GM13976 (cell line): Measurements from ENCODE around the gene ANKRD13D.
"Not testable (repeated sequence)": the region's sequence is repeated elsewhere in the genome, so short reads cannot be mapped to it uniquely, and the experiment has no call there.

Source experiments
- DNase-seq: peaks from one replicate; pipeline ENCODE4 v3.0.0; 2012; ENCODE audit warnings: low spot score
- CTCF ChIP-seq: IDR thresholded peaks from 2 replicates; pipeline ENCODE4 v1.5.1; 2012; ENCODE audit warnings: borderline replicate concordance, mild to moderate bottlenecking; ENCODE audit not compliant: insufficient read depth; ENCODE audit errors: extremely low read depth, missing control alignments, control extremely low read depth
- in situ Hi-C: fragments of 300-500 bp; cut with MboI; formaldehyde crosslinking; loops from one replicate; pipeline ENCODE4 v1.12.0; 2022; ENCODE audit warnings: low sequenced_read_pairs, mixed read lengths, inconsistent platforms; ENCODE audit not compliant: unreplicated experiment

The ANKRD13D gene

GRCh38 chr11:67314218-67314617 lies 25.1 kb downstream of the ANKRD13D start:
- DNase-seq, result no peak
- no peak for TF ChIP-seq CTCF
- in situ Hi-C loops, result loop anchor here (5.0 kb wide), 1 partner anchor 52 kb away; no protein-coding TSS in a partner anchor

- TF ChIP-seq CTCF, result no peak
- DNase-seq, result no peak
- in situ Hi-C loops, result no loop called here
Measured at GRCh38 chr11:67315325-67315909, 26.3 kb downstream of the ANKRD13D start.

DNA sequence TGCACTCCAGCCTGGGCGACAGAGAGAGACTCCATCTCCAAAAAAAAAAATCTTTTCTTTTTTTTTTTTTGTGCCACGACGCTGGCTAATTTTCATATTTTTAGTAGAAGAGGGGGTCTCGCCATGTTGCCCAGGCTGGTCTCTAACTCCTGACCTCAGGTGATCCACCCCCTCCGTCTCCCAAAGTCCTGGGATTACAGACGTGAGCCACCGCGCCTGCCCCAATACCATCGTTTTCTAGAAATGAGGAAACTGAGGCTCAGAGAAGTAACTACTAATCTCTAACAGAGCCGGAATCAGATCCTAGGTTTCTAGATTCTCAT lies 27.7 kb downstream of the ANKRD13D start:
- DNase-seq, result no peak
- in situ Hi-C loops, result no loop called here
- no peak for TF ChIP-seq CTCF

- peak; percentile 100 for DNase-seq
- in situ Hi-C loops, result no loop called here
Measured at GRCh38 chr11:67317205-67317887, 28.2 kb downstream of the ANKRD13D start.

GRCh38 chr11:67317888-67318555 lies 28.9 kb downstream of the ANKRD13D start:
- DNase-seq, result no peak
- TF ChIP-seq CTCF, result no peak
- in situ Hi-C loops, result no loop called here

More at GRCh38 chr11:67317205-67317887, 28.2 kb downstream of the ANKRD13D start:
- TF ChIP-seq CTCF, result peak; percentile 96

DNA sequence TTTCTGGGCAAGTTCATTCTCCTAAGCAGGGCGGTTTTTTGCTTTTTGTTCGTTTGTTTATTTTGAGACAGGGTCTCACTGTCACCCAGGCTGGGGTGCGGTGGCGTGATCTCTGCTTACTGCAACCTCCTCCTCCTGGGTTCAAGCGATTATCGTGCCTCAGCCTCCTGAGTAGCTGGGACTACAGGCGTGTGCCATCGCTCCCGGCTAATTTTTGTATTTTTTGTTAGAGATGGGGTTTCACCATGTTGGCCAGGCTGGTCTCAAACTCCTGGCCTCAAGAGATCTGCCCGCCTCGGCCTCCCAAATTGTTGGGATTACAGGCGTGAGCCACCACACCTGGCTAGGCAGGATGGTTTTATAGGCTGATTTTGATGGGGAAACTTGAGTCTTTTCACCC lies 29.8 kb downstream of the ANKRD13D start:
- in situ Hi-C loops, DNase-seq: not testable (repeated sequence)

GRCh38 chr11:67320011-67320410 lies 30.9 kb downstream of the ANKRD13D start:
- TF ChIP-seq CTCF, result no peak
- in situ Hi-C loops, result no loop called here
- DNase-seq, result no peak
